SK-N-SH treated with all-trans-retinoic acid at 6 μM for 48 hours (cell line): Measurements from ENCODE around the gene SPATA45.

Experiments
- ATAC-seq: fragments of 200-7000 bp; cut with Tn5 transposase; 3 replicates; pipeline ENCODE4 v1.9.1; 2020; ENCODE audit warnings: mild to moderate bottlenecking, moderate library complexity
- CREB5 ChIP-seq: fragments of 250-450 bp; sonication (Bioruptor Pico); IDR thresholded peaks from 2 replicates; pipeline ENCODE4 v1.5.1; 2020; ENCODE audit warnings: low read depth, mild to moderate bottlenecking, moderate library complexity
- CSDC2 ChIP-seq: fragments of 250-450 bp; sonication (Bioruptor Pico); IDR thresholded peaks from 2 replicates; pipeline ENCODE4 v1.5.0; 2020; ENCODE audit warnings: mild to moderate bottlenecking, moderate library complexity
- CSRNP3 ChIP-seq: fragments of 250-450 bp; sonication (Bioruptor Pico); IDR thresholded peaks from 2 replicates; pipeline ENCODE4 v1.5.1; 2021; ENCODE audit warnings: mild to moderate bottlenecking, moderate library complexity
- GLIS3 ChIP-seq: fragments of 250-450 bp; sonication (Bioruptor Pico); IDR thresholded peaks from 2 replicates; pipeline ENCODE4 v1.5.0; 2020; ENCODE audit warnings: mild to moderate bottlenecking, moderate library complexity
- ISL1 ChIP-seq: fragments of 250-450 bp; sonication (Bioruptor Pico); IDR thresholded peaks from 2 replicates; pipeline ENCODE4 v2.1.2; 2022; ENCODE audit warnings: mild to moderate bottlenecking, moderate library complexity
- OSR1 ChIP-seq: fragments of 250-450 bp; sonication (Bioruptor Pico); IDR thresholded peaks from 2 replicates; pipeline ENCODE4 v1.8.0; 2022; ENCODE audit warnings: moderate library complexity, mild to moderate bottlenecking, inconsistent platforms
- PATZ1 ChIP-seq: fragments of 250-450 bp; sonication (Bioruptor Pico); IDR thresholded peaks from 2 replicates; pipeline ENCODE4 v1.8.0; 2020; ENCODE audit warnings: mild to moderate bottlenecking, moderate library complexity, borderline replicate concordance
- POU6F1 ChIP-seq: fragments of 250-450 bp; sonication (Bioruptor Pico); IDR thresholded peaks from 2 replicates; pipeline ENCODE4 v1.8.0; 2021; ENCODE audit warnings: low read depth, mild to moderate bottlenecking, moderate library complexity, borderline replicate concordance
- PPARA ChIP-seq: fragments of 250-450 bp; sonication (Bioruptor Pico); IDR thresholded peaks from 2 replicates; pipeline ENCODE4 v1.5.0; 2020; ENCODE audit warnings: mild to moderate bottlenecking, borderline replicate concordance
- RARB ChIP-seq: fragments of 250-450 bp; sonication (Bioruptor Pico); IDR thresholded peaks from 2 replicates; pipeline ENCODE4 v1.8.0; 2021; ENCODE audit warnings: mild to moderate bottlenecking, moderate library complexity
- SNAI2 ChIP-seq: fragments of 250-450 bp; sonication (Bioruptor Pico); IDR thresholded peaks from 2 replicates; pipeline ENCODE4 v1.5.0; 2020; ENCODE audit warnings: mild to moderate bottlenecking, moderate library complexity
- TOX ChIP-seq: fragments of 250-450 bp; sonication (Bioruptor Pico); IDR thresholded peaks from 2 replicates; pipeline ENCODE4 v1.8.0; 2021; ENCODE audit warnings: mild to moderate bottlenecking, moderate library complexity, borderline replicate concordance
- ZC3H10 ChIP-seq: fragments of 250-450 bp; sonication (Bioruptor Pico); IDR thresholded peaks from 2 replicates; pipeline ENCODE4 v1.5.1; 2021; ENCODE audit warnings: mild to moderate bottlenecking, moderate library complexity
- ZFP3 ChIP-seq: fragments of 250-450 bp; sonication (Bioruptor Pico); IDR thresholded peaks from 2 replicates; pipeline ENCODE4 v1.5.0; 2020; ENCODE audit warnings: mild to moderate bottlenecking, moderate library complexity
- ZFP30 ChIP-seq: fragments of 450-650 bp; formaldehyde crosslinking; IDR thresholded peaks from 2 replicates; pipeline ENCODE4 v1.5.0; 2022; ENCODE audit warnings: mild to moderate bottlenecking, moderate library complexity
- ZNF565 ChIP-seq: fragments of 450-650 bp; formaldehyde crosslinking; conservative IDR thresholded peaks from 2 replicates; pipeline ENCODE4 v1.5.0; 2020; ENCODE audit warnings: low read depth, mild to moderate bottlenecking, moderate library complexity
- ZNF70 ChIP-seq: fragments of 450-650 bp; formaldehyde crosslinking; IDR thresholded peaks from 2 replicates; pipeline ENCODE4 v1.5.0; 2020; ENCODE audit warnings: mild to moderate bottlenecking, moderate library complexity
- ZNF8 ChIP-seq: fragments of 450-650 bp; formaldehyde crosslinking; IDR thresholded peaks from 2 replicates; pipeline ENCODE4 v1.5.0; 2020; ENCODE audit warnings: mild to moderate bottlenecking, moderate library complexity

The SPATA45 gene

GRCh38 chr1:212884592-212884991 lies 37.1 kb upstream of the SPATA45 start:
- ATAC-seq: no peak
- TF ChIP-seq CSRNP3 (CRISPR knock-in tag) (no peak), ZFP30 (CRISPR knock-in tag) (no peak), ZNF8 (CRISPR knock-in tag) (no peak)

- no peak for TF ChIP-seq ZFP3 (CRISPR knock-in tag)
- no peak for TF ChIP-seq CREB5 (CRISPR knock-in tag)
- TF ChIP-seq ZFP30 (CRISPR knock-in tag): no peak
- no peak for TF ChIP-seq GLIS3 (CRISPR knock-in tag)
- TF ChIP-seq CSDC2 (CRISPR knock-in tag): no peak
- TF ChIP-seq OSR1: no peak
- no peak for TF ChIP-seq PPARA (CRISPR knock-in tag)
- TF ChIP-seq TOX (CRISPR knock-in tag): no peak
- no peak for TF ChIP-seq ZNF565
- no peak for TF ChIP-seq ZNF70 (CRISPR knock-in tag)
- no peak for ATAC-seq
These were observed 32.7 kb upstream of the SPATA45 start for GRCh38 chr1:212879947-212880690.

GRCh38 chr1:212878418-212878817 lies 31.0 kb upstream of the SPATA45 start:
- TF ChIP-seq ZC3H10 (CRISPR knock-in tag) (no peak), ZNF8 (CRISPR knock-in tag) (no peak), CREB5 (CRISPR knock-in tag) (no peak), ISL1 (CRISPR knock-in tag) (no peak), SNAI2 (CRISPR knock-in tag) (no peak), CSDC2 (CRISPR knock-in tag) (no peak), GLIS3 (CRISPR knock-in tag) (no peak), PATZ1 (CRISPR knock-in tag) (no peak), ZNF70 (CRISPR knock-in tag) (no peak), PPARA (CRISPR knock-in tag) (no peak), RARB (CRISPR knock-in tag) (no peak), POU6F1 (CRISPR knock-in tag) (no peak), TOX (CRISPR knock-in tag) (no peak)
- ATAC-seq: no peak

- no peak for ATAC-seq
- no peak for TF ChIP-seq CSDC2 (CRISPR knock-in tag)
- no peak for TF ChIP-seq ZNF8 (CRISPR knock-in tag)
- no peak for TF ChIP-seq CREB5 (CRISPR knock-in tag)
- TF ChIP-seq ZNF565: no peak
- TF ChIP-seq ZC3H10 (CRISPR knock-in tag): no peak
- TF ChIP-seq ZFP30 (CRISPR knock-in tag): no peak
These were observed 26.1 kb upstream of the SPATA45 start for GRCh38 chr1:212873518-212873917.
